Measurements from ENCODE around the gene ALK.

GRCh38 chr2:29782087-29782486 lies 139.3 kb downstream of the ALK start:
- no peak for TF ChIP-seq CTCF (IDR thresholded peaks at IDR 0.05)
- TF ChIP-seq POLR2A (IDR thresholded peaks at IDR 0.05) = no peak

Measured in thyroid gland (tissue), 4 donors.